Measurements from ENCODE around the gene ACRBP.

DNA sequence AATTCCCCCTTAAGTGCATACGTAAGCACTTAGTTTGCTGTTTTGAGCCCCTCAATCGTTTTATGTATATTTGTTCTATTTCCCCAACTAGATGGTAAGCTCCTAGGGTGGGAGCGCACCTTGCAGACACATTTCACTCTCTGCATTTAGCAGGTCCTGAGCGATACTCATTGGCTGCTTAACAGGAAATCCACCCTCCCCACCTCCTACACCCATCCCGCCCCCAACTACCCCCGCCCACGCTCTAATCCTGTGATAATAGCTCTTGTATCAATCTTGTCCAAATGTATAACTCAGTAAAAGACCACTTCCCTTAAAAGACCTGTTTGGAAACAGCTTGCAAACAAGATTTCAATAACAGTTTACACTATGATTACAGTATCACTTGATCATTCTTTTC is 19.6 kb downstream of the ACRBP start:
- TF ChIP-seq JUN (IDR thresholded peaks at IDR 0.05; ENCODE audit: borderline replicate concordance, insufficient read depth, insufficient read length, low read depth) (no peak), POLR2A (IDR thresholded peaks at IDR 0.05; ENCODE audit: low read depth, low read length) (no peak), POLR2AphosphoS5 (IDR thresholded peaks at IDR 0.05; ENCODE audit: insufficient read depth, low read depth, low read length) (no peak), EZH2 (IDR thresholded peaks at IDR 0.05; ENCODE audit: borderline replicate concordance, low read depth, low read length, severe bottlenecking) (no peak), MYC (IDR thresholded peaks at IDR 0.05; ENCODE audit: low read depth, low read length) (no peak), FOS (IDR thresholded peaks at IDR 0.05; ENCODE audit: borderline replicate concordance, insufficient read depth, low read length) (no peak)
- TF ChIP-seq, protein P1, sequence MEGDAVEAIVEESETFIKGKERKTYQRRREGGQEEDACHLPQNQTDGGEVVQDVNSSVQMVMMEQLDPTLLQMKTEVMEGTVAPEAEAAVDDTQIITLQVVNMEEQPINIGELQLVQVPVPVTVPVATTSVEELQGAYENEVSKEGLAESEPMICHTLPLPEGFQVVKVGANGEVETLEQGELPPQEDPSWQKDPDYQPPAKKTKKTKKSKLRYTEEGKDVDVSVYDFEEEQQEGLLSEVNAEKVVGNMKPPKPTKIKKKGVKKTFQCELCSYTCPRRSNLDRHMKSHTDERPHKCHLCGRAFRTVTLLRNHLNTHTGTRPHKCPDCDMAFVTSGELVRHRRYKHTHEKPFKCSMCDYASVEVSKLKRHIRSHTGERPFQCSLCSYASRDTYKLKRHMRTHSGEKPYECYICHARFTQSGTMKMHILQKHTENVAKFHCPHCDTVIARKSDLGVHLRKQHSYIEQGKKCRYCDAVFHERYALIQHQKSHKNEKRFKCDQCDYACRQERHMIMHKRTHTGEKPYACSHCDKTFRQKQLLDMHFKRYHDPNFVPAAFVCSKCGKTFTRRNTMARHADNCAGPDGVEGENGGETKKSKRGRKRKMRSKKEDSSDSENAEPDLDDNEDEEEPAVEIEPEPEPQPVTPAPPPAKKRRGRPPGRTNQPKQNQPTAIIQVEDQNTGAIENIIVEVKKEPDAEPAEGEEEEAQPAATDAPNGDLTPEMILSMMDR (IDR thresholded peaks at IDR 0.05; ENCODE audit: extremely low read depth in 1 of 2, insufficient read depth in 1 of 2, low read depth in 1 of 2, low read length in 2 of 2) = no peak
- TF ChIP-seq, protein P2, sequence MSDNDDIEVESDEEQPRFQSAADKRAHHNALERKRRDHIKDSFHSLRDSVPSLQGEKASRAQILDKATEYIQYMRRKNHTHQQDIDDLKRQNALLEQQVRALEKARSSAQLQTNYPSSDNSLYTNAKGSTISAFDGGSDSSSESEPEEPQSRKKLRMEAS (IDR thresholded peaks at IDR 0.05; ENCODE audit: insufficient read depth, insufficient read length) = no peak
